Endothelial cell (in vitro differentiated cells): ENCODE results near the gene ZBTB8OS. TPM values are rescaled to one million over a fixed set of nuclear protein-coding genes. Genes with fewer than 3 reads are reported as not detected.
A peak's percentile ranks its signal among the peaks of the same experiment; 100 is the strongest.
"Not testable (repeated sequence)": the region's sequence is repeated elsewhere in the genome, so short reads cannot be mapped to it uniquely, and the experiment has no call there.

Experiments used
- DNase-seq: peaks from one replicate; pipeline ENCODE4 v3.0.0; 2021; ENCODE audit warnings: low spot score
- H3K27ac Mint-ChIP-seq: one replicate; pipeline ENCODE4 v1.8.0; 2021; ENCODE audit warnings: mixed read lengths, inconsistent platforms; ENCODE audit not compliant: unreplicated experiment
- H3K27me3 Mint-ChIP-seq: one replicate; pipeline ENCODE4 v1.8.0; 2021; ENCODE audit warnings: mild to moderate bottlenecking, moderate library complexity, mixed read lengths, inconsistent platforms; ENCODE audit not compliant: unreplicated experiment
- H3K36me3 Mint-ChIP-seq: one replicate; pipeline ENCODE4 v1.8.0; 2021; ENCODE audit warnings: mild to moderate bottlenecking, low read depth, mixed read lengths, inconsistent platforms; ENCODE audit not compliant: unreplicated experiment
- H3K4me1 Mint-ChIP-seq: one replicate; pipeline ENCODE4 v1.8.0; 2021; ENCODE audit warnings: mild to moderate bottlenecking, mixed read lengths, inconsistent platforms; ENCODE audit not compliant: unreplicated experiment
- H3K4me3 Mint-ChIP-seq: one replicate; pipeline ENCODE4 v1.8.0; 2021; ENCODE audit warnings: mild to moderate bottlenecking, mixed read lengths, inconsistent platforms; ENCODE audit not compliant: unreplicated experiment
- H3K9me3 Mint-ChIP-seq: one replicate; pipeline ENCODE4 v1.8.0; 2021; ENCODE audit warnings: mixed read lengths, inconsistent platforms; ENCODE audit not compliant: unreplicated experiment
- CTCF ChIP-seq: fragments of 200-600 bp; sonication (generic); IDR thresholded peaks from one replicate; pipeline ENCODE4 v1.5.0; 2021; ENCODE audit warnings: antibody characterized with exemption; ENCODE audit not compliant: unreplicated experiment
- total RNA-seq: library from RNA; stranded (reverse); fragmentation: NEBNext Ultra II Directional; extraction: Animal tissue kit (Norgen Biotek cat#: 25700); gene quantifications from one replicate; pipeline ENCODE4 v1.2.1, GENCODE V29; 2021; ENCODE audit not compliant: unreplicated experiment

ZBTB8OS gene
- total RNA-seq, 1 donor from 2014 or later = 30.2 TPM

- DNase-seq = no peak
- Mint-ChIP-seq H3K4me3 (no peak overlapping the region), H3K27me3 (no peaks in the 10 kb centered on the region), H3K36me3 (peaks cover 36% of the 10 kb centered on the region), H3K4me1 (peaks cover 16% of the 10 kb centered on the region), H3K27ac (no peak overlapping the region), H3K9me3 (no peaks in the 10 kb centered on the region)
- TF ChIP-seq CTCF = no peak
Measured at GRCh38 chr1:32681509-32681908, 31.2 kb upstream of the ZBTB8OS start.

- Mint-ChIP-seq H3K27ac (no peak overlapping the region), H3K4me3 (no peak overlapping the region), H3K9me3 (no peaks in the 10 kb centered on the region), H3K4me1 (peaks cover 7% of the 10 kb centered on the region), H3K27me3 (no peaks in the 10 kb centered on the region), H3K36me3 (peaks cover 36% of the 10 kb centered on the region)
- TF ChIP-seq CTCF = no peak
- DNase-seq = no peak
Measured at GRCh38 chr1:32680642-32681041, 30.3 kb upstream of the ZBTB8OS start.

DNA sequence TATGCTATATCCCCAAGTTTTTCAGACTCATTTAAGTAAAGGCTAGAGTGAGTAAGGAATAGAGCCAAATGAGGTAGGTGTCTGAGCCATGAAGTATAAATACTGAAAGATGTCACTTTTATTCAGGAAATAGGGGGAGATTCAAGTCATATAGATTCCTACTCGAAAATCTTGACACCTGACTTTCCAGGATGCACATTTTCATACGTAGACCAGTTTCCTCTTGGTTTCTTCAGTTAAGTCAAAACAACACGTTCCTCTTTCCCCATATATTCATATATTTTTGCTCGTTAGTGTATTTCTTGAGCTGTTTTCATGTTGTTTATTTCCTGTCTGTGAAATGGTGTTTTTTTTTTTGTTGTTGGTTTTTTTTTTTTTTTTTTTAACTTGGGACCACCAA lies 29.6 kb upstream of the ZBTB8OS start:
- not testable (repeated sequence) for H3K4me1 Mint-ChIP-seq, H3K27me3 Mint-ChIP-seq, DNase-seq, H3K9me3 Mint-ChIP-seq, H3K4me3 Mint-ChIP-seq, H3K27ac Mint-ChIP-seq
- H3K36me3 Mint-ChIP-seq = peaks cover 33% of the 10 kb centered on the region

DNA sequence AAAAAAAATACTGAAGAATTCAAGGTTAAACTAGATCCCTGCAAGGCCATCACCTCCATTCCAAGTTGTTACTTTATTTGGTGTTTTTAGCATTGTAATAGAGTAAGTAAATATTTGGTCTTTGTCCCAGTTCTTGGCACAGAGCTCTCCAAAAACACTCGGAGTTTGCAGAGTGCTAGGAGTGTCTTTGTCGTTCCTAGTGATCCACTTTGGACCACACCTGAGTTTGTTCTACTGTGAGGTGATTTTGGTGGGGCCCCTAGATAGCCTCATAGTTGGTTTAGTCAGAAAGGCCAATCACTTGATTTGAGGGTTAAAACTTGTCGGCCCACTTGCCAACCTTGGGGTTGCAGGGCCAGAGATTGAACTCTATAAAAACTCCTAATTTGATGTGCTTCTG lies 26.6 kb upstream of the ZBTB8OS start:
- Mint-ChIP-seq H3K9me3 (no peaks in the 10 kb centered on the region), H3K27me3 (no peaks in the 10 kb centered on the region), H3K4me1 (no peaks in the 10 kb centered on the region), H3K36me3 (peaks cover 50% of the 10 kb centered on the region), H3K27ac (no peak overlapping the region), H3K4me3 (no peak overlapping the region)
- TF ChIP-seq CTCF = no peak
- DNase-seq = no peak

DNA sequence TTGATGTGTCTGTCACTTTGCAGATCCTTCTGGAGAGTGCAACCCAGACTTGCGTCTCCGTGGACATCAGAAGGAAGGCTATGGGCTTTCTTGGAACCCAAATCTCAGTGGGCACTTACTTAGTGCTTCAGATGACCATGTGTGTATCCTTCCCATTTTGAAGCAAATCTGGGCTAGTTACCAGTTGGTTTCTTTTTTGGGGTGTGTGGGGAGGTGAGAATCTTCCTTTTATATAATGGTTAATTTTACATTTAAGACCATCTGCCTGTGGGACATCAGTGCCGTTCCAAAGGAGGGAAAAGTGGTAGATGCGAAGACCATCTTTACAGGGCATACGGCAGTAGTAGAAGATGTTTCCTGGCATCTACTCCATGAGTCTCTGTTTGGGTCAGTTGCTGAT lies 18.4 kb upstream of the ZBTB8OS start:
- H3K9me3 Mint-ChIP-seq, H3K4me3 Mint-ChIP-seq, H3K4me1 Mint-ChIP-seq, DNase-seq, H3K27me3 Mint-ChIP-seq, H3K27ac Mint-ChIP-seq: not testable (repeated sequence)
- peaks cover 49% of the 10 kb centered on the region for H3K36me3 Mint-ChIP-seq

DNA sequence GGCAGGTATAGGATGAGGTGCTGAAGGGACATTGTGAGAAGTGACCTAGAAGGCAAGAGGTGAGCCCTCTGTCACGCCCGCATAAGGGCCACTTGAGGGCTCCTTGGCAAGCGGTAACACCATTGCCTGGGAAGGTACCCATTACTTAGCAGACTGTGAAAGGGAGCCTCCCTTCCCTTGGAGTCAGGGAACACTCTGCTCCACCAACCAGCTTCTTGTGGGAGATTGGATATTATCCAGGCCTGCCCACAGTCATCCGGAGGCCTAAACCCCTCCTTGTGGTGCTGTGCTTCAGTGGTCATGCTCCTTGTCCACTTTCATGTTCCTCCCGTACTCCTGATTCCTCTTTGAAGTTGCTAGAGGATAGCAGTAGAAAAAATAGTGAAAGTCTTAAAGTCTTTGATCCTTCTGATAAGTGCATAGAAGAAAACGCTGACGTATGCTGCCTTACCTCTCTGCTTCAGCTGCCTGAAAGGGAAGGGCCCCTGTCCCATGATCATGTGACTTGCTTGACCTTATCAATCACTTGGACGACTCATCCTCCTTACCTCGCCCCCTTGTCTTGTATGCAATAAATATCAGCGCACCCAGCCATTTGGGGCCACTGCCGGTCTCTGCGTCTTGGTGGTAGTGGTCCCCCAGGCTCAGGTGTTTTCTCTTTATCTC lies 16.7 kb upstream of the ZBTB8OS start:
- peaks cover 1% of the 10 kb centered on the region for H3K27me3 Mint-ChIP-seq
- peak overlapping the region; percentile 47 for H3K4me3 Mint-ChIP-seq
- H3K4me1 Mint-ChIP-seq = no peaks in the 10 kb centered on the region
- no peaks in the 10 kb centered on the region for H3K9me3 Mint-ChIP-seq
- no peak for TF ChIP-seq CTCF
- no peak for DNase-seq
- H3K27ac Mint-ChIP-seq = no peak overlapping the region
- H3K36me3 Mint-ChIP-seq = peaks cover 37% of the 10 kb centered on the region
